ENCODE data around the gene TRIM66. TPM values are rescaled to one million over a fixed set of nuclear protein-coding genes. Genes with fewer than 3 reads are reported as not detected.

TRIM66 gene
- total RNA-seq, 1 donor = 4.3 TPM

DNA sequence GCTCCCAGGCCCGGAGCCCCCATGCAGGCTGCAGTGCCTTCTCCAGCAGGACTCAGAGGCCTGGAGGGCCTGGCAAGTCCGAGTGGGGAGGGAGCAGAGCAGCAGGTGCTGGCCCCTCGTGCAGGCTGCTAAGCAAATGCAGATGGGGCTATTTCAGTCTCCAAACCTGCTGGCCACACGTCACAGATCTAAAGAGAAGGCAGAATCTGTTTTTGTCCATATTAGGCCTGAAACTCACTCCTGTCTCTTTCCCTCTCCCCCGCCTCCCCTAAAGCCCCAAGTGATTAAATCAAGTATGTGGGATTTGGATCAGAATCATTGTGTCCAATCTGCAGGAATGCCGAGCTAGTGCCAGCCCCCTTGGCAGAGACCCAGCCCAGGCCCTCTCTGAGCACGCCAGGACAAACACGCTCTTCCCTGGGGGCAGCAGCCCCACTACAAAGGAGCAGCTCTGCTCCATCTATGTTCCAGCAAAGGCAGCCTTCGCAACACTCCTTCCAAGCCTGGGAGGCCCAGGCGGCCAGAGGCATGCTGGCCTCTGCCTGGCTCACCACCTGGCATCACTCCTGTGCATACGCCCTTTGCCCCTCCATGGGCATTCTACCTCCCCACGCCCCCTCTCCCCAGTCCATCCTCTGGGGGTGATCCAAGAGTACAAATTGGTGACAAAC is 26.7 kb upstream of the TRIM66 start:
- H3K4me3 ChIP-seq (ENCODE audit: low read depth, low read length) = no peak overlapping the region
- TF ChIP-seq, protein P1, sequence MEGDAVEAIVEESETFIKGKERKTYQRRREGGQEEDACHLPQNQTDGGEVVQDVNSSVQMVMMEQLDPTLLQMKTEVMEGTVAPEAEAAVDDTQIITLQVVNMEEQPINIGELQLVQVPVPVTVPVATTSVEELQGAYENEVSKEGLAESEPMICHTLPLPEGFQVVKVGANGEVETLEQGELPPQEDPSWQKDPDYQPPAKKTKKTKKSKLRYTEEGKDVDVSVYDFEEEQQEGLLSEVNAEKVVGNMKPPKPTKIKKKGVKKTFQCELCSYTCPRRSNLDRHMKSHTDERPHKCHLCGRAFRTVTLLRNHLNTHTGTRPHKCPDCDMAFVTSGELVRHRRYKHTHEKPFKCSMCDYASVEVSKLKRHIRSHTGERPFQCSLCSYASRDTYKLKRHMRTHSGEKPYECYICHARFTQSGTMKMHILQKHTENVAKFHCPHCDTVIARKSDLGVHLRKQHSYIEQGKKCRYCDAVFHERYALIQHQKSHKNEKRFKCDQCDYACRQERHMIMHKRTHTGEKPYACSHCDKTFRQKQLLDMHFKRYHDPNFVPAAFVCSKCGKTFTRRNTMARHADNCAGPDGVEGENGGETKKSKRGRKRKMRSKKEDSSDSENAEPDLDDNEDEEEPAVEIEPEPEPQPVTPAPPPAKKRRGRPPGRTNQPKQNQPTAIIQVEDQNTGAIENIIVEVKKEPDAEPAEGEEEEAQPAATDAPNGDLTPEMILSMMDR (IDR thresholded peaks at IDR 0.05; ENCODE audit: insufficient read depth, low read depth, low read length) = no peak
- DNase-seq (ENCODE audit: low read depth) = peak; percentile 57

DNA sequence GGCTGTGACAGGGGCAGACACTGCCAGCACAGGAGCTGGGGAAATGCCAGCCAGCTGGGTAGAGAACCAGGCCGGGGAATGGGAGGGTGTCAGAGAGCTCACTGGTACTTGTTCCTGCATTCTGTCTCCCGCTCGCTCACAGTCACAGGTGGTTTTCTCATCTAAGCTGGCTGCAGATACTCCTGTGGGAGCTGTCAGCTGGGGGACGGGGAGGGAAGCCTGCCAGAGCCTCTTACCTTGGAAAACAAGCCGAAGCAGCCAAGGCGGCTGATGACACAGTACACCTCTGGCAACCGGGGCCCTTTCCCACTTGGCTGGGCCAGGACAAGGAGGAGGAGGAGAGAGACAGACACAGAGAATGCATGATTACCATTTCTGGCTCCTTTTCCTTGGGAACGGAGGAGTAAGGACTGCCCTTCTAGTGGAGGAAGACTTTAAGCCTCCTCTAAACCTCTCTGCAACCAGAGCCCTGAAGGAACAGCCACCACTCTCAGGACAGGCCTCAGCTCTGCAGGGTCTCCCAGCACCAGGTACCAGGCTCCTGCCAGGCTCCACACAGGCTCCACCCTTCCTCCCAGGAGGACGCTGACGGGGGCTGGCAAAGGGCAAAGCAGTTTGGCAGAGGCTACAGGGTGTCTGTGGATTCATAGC is 25.2 kb upstream of the TRIM66 start:
- no peak for DNase-seq (ENCODE audit: low read depth)

DNA sequence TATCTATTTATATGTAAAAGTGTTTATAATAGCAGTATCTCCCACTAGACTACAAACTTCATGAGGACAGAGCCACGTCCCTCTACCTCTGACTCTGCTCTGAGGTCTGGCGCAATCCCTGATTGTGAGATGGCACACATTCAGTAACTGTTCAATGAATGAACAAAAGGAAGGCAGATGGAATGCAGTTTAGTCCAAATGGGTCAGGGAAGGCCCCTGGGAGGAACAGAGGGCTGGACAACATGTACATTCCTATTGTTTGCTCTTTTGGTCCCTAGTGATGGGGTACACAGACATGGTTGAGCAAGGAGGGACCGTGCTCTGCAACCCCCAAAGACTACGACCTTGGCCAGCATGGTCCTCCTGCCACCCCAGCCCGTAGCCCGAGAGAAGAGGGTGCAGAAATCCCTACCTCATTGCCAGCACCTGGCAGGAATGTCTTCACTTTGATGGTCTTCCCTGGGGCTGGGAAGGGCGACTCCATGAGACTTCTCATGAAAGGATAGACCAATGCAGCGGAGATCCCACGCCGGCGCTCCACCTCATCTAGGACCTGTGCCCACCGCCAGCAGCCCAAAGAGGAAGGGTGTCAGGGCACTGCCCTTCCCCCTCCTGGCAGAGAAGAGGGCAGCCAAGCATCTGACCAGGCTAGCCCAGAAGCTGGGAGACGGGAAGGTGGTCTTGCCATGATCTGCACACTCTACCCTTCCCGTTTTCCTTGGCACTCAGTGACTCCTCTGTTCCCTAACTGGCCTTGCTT is 24.4 kb upstream of the TRIM66 start:
- DNase-seq (ENCODE audit: low read depth) = no peak

More for the DNA sequence above, 25.2 kb upstream of the TRIM66 start:
- TF ChIP-seq, protein P1 (IDR thresholded peaks at IDR 0.05; ENCODE audit: insufficient read depth, low read depth, low read length) = no peak
- no peak overlapping the region for H3K4me3 ChIP-seq (ENCODE audit: low read depth, low read length)

DNA sequence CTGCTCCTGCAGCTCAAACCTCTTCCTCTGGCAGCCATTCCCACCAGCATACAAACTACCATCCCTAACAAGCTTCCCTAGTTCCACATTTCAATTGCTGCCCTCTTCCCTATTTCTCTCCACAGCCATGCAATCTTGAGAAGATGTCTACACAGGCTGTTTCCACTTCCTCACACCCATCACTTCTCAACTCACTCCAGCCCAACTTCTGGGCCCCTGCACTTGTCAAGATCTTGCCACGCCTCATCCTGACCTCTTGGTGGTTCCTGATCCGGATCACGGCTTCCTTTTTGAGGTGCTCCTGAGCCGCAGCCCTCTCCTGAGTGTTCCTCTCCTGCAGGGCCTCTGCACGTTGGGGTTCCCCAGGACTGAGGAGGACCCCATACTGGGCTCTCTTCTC is 22.7 kb upstream of the TRIM66 start:
- H3K4me3 ChIP-seq (ENCODE audit: low read depth, low read length) = no peak overlapping the region
- TF ChIP-seq, protein P1 (IDR thresholded peaks at IDR 0.05; ENCODE audit: insufficient read depth, low read depth, low read length) = no peak
- no peak for DNase-seq (ENCODE audit: low read depth)

More for the DNA sequence above, 24.4 kb upstream of the TRIM66 start:
- TF ChIP-seq, protein P1 (IDR thresholded peaks at IDR 0.05; ENCODE audit: insufficient read depth, low read depth, low read length) = no peak
- no peak overlapping the region for H3K4me3 ChIP-seq (ENCODE audit: low read depth, low read length)

DNA sequence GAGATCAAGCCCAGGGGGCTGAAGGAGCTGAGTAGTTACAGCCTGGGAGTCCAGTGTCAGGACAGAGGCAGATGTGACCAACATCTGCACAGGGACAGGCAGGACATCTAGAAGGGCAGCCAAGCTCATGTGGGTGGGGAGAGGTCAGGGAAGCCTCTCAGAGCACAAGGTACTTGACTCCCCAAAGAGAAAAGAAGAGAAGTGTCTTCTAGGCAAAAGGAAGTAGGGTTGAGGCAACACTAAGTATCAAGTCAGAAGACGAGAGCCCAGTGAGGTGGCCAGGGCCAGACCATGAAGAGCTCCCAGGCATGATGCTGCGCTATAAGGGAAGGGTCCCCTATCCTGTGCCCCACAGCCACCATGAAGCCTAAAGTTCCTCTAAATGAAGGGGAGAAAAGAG is 21.7 kb upstream of the TRIM66 start:
- DNase-seq (ENCODE audit: low read depth) = no peak
- no peak overlapping the region for H3K4me3 ChIP-seq (ENCODE audit: low read depth, low read length)
- TF ChIP-seq, protein P1 (IDR thresholded peaks at IDR 0.05; ENCODE audit: insufficient read depth, low read depth, low read length) = no peak

DNA sequence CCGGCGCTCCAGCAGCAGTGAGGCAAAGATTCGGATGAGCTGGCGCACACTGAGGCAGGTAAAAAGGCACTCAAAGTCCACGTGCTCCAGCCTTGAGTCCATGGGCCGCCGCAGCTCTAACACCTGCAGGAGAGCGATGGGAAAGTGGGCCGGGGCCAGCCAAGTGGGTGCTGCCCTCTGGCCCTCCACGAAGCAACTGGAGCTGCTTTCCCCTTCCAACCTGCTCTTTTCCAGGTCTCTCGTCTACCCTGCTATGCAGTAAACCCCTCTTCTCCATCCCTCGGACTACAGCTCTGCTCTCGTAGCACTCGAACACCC is 20.1 kb upstream of the TRIM66 start:
- TF ChIP-seq, protein P1 (IDR thresholded peaks at IDR 0.05; ENCODE audit: insufficient read depth, low read depth, low read length) = no peak
- no peak overlapping the region for H3K4me3 ChIP-seq (ENCODE audit: low read depth, low read length)
- no peak for DNase-seq (ENCODE audit: low read depth)
